RWPE1 (cell line): ENCODE data around the gene MADD.

ENCODE experiments used
- CTCF ChIA-PET: fragments of 350-600 bp; sonication (Branson Sonifier 250); formaldehyde crosslinking; extraction: SDS; loops from one replicate; lab custom pipeline; 2021; lab: Yijun Ruan, JAX
- POLR2A ChIA-PET: fragments of 400-600 bp; formaldehyde crosslinking; extraction: SDS; loops from one replicate; lab custom pipeline; 2020; ENCODE audit warnings: antibody characterized with exemption; ENCODE audit not compliant: low non-redundant PET; lab: Yijun Ruan, JAX
- DNase-seq: peaks from one replicate; pipeline ENCODE4 v3.0.0; 2012; ENCODE audit warnings: low spot score
- H3K27ac ChIP-seq: fragments of 450-650 bp; 2 replicates; pipeline ENCODE4 v1.5.1; 2017
- CTCF ChIP-seq: fragments of 450-650 bp; conservative IDR thresholded peaks from 2 replicates; pipeline ENCODE4 v1.5.1; 2017; ENCODE audit warnings: low read depth, mild to moderate bottlenecking

MADD gene

DNA sequence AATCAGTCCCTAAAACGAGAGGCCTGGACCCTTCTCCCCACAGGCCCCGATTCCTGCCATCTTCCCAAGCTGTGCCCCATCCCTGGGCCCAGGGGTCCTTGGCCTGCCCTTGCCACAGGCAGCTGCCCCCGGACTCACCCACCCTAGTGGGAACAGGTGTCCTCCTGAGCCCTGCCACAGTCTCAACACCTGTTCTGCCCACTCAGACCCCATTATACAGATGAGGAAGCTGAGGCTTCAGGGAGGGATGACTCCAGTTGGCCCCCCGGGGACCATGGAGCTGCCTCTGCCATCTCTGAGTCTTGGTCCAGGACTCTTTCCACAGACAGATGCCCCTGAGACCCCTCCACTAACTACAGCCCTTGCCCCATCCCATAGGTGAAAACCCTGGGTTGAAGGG is 66.7 kb downstream of the MADD start:
- H3K27ac ChIP-seq, result no peak overlapping the region
- POLR2A ChIA-PET, result no interaction called here
- CTCF ChIA-PET, result interaction anchor here (1.2 kb wide), 1 partner anchor 18 kb away, joined by 5 read pairs; no protein-coding TSS in a partner anchor
- no peak for DNase-seq
- TF ChIP-seq CTCF, result no peak

- H3K27ac ChIP-seq, result no peak overlapping the region
- CTCF ChIA-PET, result interaction anchor here (0.7 to 1.2 kb wide), 2 partner anchors 18 to 79 kb away, joined by 3 to 5 read pairs; no protein-coding TSS in a partner anchor
- no peak for DNase-seq
- no peak for TF ChIP-seq CTCF
- POLR2A ChIA-PET, result no interaction called here
Observed at GRCh38 chr11:47337229-47337924, 67.4 kb downstream of the MADD start.

- POLR2A ChIA-PET, result no interaction called here
- no peak overlapping the region for H3K27ac ChIP-seq
- no peak for TF ChIP-seq CTCF
- no peak for DNase-seq
- CTCF ChIA-PET, result interaction anchor here (1.0 kb wide), 1 partner anchor 16 kb away, joined by 3 read pairs; no protein-coding TSS in a partner anchor
Observed at GRCh38 chr11:47338396-47339241, 68.7 kb downstream of the MADD start.

GRCh38 chr11:47340010-47340409 is 70.1 kb downstream of the MADD start:
- no peak for TF ChIP-seq CTCF
- no peak for DNase-seq
- POLR2A ChIA-PET, result no interaction called here
- CTCF ChIA-PET, result interaction anchor here (0.7 to 1.0 kb wide), 2 partner anchors 15 to 425 kb away, joined by 3 read pairs; no protein-coding TSS in a partner anchor
- H3K27ac ChIP-seq, result no peak overlapping the region

GRCh38 chr11:47340980-47341775 is 71.2 kb downstream of the MADD start:
- ChIA-PET POLR2A (no interaction called here), CTCF (interaction anchor here (1.3 kb wide), 1 partner anchor 14 kb away, joined by 5 read pairs; no protein-coding TSS in a partner anchor)
- H3K27ac ChIP-seq, result no peak overlapping the region
- no peak for TF ChIP-seq CTCF
- no peak for DNase-seq
